GM10847 (cell line): ENCODE results near the gene MAN2A1.

Source experiments
- POLR2A ChIP-seq: IDR thresholded peaks from 2 replicates; pipeline ENCODE4 v1.6.1; 2011; ENCODE audit not compliant: insufficient read length; ENCODE audit errors: extremely low read depth

MAN2A1 gene

DNA sequence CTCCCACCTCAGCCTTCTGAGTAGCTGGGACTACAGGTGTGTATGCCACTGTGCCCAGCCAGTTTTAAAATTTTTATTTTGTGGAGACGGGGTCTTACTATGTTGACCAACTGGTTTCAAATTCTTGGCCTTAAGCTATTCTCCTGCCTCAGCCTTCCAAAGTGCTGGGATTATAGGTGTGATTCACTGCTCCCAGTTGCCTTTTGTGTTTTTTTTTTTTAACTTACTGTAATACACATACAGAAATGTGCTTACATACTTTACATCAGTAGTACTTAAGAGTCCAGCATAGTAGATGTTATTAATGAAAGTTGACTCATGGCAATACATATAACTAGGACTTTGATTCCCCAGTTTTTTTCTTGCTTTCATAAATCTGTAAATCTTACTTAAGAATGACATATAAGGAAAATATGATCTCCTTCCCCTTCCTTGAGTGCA, 4.7 kb downstream of the MAN2A1 start:
- TF ChIP-seq POLR2A, result no peak

DNA sequence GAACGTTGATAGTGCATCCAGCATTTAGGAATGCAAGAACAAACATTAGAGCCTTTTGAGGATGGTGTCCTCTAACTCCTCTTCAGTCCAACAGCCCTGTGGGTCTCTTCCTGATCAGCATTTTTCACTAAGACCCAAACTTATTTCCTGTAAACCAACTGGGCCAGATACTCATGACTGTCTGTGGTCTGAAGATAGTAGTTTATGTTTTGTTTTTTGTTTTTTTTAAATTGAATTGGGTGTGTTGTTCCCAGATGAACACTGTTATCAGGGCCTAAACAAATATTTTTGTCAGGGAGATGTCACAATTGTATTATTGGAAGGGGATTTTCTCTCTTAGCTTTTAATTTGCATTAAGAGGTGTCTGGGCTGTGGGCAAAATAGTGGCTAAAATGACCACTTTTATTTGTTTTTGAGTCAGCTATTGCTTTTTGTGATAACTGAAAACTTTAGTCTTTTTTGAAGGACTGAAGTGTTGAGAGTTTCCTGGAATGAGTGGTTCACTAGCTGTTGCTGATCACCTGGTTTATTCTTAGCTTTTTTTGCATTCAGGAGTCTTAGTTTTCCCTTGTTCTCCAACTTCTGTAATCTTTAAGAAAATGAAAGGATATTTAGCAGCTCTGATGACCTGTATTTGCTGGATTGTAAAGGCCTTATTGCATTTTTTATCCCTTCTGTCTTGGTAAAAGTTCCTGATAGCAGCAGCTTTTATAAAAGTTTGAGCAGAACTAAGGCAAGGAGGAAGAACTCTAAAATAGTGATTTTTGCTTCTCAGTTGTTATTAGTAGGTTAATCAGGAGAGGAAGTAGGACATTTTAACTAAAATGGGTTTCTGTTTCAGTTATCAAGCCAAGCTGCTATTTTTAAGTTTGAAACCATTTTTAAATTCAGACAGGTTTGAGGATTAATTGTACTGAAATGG, 5.5 kb downstream of the MAN2A1 start:
- TF ChIP-seq POLR2A, result no peak

DNA sequence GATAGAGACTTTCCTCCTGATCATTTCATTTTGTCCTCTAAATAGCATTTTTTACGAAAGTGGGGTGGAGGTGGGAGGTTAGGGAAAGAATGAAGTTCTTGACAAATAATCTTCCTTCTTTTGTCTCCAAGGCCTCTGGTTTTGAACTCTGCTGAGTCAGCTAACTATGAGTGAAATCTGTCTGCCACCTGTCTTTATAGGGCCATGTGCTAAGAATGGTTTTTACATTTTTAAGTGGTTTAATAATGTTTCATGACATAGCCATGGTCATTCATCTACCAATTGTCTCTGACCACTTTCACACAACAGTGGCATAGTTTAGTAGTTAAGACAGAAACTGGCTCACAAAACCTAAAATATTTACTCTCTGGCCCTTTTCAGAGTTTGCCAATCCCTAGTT, 7.6 kb downstream of the MAN2A1 start:
- TF ChIP-seq POLR2A, result no peak

DNA sequence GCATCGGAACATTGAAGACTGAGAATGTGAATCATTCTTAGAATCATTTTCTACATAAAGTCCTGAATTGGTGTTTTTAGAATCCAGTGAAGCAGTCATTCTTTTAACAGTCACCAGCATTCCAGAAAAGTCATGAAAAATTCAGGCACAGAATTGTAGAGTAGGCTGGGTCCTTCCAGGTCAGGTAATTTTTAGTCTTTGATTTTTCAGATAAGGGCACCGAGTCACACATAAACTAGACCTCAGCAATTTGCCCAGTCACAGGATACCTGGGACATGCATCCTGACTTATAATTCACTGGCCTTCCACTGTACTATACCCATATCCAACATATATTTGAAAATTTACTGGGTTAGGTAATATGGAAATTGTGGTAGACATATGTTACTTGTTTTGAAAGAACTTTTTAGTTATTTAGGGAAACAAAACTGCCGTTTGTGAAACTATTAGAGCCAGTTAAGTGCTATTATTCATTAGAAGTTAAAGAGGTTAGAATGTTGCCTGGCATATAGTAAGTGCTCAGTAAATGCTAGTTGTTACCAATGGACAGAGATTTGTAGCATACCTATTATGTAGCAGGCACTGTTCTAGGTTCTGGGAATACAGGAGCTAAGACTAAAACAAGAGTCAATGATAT, 10.9 kb downstream of the MAN2A1 start:
- no peak for TF ChIP-seq POLR2A

DNA sequence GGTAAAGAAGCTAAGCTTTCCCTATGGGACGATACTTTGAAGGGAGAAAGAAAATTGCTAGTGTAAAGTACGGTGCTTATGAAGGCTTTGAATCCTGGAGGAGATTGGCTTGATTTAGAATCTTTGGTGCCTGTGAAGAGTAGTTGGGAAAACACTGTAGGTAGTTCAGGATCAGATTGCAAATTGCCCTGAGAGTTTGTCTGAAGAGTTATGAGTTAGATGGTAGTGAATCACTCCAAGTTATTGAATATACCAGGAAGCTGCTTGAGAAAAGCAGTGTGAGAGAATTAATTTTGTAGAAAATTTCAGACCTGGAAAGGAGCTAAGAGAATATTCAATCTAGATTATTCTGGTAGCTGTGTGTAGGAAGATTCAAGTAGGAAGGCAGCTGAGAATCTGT, 11.5 kb downstream of the MAN2A1 start:
- no peak for TF ChIP-seq POLR2A

DNA sequence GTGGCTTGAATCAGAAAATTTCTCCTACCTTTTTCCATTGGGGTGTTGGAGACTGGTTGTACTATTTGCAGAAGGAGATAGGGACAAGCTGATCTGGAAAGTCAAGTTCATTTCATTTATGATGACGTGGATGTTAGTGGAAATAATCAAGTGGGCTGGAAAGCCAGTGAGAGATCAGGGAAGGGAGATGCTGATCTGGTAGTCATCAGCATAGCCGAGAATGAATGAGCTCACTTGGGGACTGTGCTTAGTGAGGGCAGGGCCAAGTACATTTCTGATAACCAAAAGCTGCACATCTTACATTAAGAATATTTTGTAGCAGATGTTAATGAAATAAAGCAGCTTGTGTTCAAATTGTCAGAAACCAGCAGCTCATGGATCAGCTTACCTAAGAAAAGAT, 12.1 kb downstream of the MAN2A1 start:
- no peak for TF ChIP-seq POLR2A

DNA sequence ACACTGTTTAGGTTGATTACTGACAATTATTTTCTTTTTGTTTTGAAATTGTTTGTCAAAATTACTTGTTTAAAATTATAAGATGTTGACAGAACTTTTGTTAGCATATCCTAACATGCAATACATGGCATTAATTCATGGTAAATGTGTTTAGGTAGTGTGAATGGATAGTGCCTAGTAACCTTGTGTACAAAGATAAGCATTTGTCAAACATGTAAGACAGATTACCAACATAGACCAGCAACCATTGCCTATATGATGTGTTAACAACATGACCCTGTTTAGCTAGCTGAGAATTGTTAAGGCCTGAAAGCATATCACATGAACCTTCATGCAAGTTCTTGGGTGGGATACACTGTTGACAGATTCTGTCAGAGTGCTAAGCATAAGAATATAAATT, 13.4 kb downstream of the MAN2A1 start:
- TF ChIP-seq POLR2A, result no peak

DNA sequence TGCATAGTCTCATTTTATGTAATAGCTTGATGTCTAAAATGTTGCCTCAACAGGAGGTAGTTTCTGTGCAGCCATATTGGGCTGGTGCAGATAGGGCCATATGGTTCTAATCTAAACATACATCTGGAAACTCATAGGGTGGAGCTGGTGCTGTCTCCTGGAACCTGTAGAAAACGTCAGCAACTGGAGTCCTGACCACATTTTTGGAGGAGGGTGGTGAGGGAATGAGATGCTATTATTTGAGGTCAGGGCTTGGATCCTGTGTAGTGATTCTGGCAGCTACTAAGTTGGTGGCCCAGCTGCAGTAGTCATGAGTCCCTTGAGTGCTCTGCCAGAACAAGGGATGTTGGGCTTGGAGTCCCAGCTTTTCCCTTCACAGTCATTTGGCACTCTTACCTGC, 14.1 kb downstream of the MAN2A1 start:
- no peak for TF ChIP-seq POLR2A

DNA sequence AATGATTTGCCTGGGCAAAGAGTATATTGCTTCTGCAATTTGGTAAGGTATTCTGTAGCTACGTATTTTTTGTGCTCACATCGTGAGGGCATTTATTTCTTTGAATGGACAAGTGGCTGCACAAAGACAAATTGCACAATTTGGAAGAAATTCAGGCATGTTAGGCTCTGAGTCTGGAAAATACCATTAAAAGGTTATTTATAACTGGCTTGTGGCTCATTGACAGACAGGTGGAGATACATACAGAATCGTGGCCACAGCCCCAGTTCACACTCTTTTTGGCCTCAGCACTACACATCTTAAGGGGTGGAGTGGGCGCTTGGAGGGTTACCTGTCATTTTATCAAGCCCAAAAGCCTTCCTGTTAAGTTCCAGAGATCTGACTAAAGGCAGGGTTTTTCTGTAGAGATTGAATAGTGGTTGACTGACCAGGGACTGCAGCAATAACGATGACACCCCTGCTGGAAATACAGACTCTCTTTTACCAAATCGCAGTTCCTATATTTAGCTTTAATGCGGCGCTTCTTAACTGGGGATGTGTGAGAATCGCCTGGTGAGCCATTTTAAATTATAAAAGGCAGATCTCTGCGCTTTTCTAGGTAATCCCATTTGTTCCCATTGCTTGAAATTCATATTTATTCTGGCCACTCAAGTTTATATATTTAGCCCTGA, 14.7 kb downstream of the MAN2A1 start:
- no peak for TF ChIP-seq POLR2A

DNA sequence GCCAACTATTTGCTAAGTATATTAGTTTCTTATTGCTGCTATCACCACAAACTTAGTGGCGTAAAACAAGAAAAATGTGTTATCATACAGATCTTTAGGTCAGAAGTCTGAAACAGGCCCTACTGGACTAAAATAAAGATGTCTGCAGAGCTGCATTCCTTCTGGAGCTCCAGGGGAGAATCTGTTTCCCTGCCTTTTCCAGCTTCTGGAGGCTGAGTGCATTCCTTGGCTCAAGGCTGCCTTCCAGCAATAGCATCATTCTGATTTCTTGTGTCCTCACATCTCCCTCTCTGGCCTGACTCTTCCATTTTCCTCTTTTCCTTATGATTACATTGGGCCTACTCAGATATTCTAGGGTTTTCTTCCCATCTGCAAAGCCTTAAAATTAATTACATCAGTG, 15.9 kb downstream of the MAN2A1 start:
- no peak for TF ChIP-seq POLR2A

DNA sequence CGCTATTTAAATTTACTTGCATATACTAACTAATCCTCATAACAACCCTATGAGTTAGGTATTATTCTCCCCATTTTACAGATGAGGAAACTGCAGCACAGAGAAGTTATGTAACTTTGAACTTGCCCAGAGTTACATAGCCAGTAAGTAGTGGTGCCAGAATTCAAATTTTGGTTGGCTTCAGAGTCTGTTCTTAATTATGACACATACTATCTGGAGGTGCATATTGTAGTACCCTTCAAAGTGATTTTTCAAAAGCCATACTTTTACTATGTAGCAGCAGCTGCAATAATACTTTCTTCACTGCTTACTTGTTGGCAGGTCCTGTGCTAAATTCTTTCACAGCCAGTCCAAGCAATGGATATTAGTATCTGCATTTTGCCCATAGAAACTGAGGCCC, 16.4 kb downstream of the MAN2A1 start:
- no peak for TF ChIP-seq POLR2A

DNA sequence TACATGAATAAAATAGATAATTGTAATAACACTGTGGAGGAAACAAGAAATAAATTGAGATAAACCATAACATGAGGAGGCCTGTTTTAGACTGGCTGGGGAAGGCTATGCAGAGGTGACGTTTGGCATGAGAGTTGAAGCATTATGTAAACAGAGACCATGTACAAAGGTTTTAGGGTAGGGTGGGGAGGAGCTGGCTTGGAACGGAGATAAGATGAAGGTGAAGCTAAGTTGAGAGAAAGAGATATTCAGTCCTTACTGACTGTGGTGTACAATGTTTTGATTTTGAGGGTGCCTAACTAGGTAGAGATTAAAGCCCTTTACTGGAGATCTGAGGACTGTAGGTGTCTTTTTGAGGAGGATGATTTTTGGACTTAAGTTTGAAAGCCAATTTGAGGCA, 17.8 kb downstream of the MAN2A1 start:
- TF ChIP-seq POLR2A, result no peak

DNA sequence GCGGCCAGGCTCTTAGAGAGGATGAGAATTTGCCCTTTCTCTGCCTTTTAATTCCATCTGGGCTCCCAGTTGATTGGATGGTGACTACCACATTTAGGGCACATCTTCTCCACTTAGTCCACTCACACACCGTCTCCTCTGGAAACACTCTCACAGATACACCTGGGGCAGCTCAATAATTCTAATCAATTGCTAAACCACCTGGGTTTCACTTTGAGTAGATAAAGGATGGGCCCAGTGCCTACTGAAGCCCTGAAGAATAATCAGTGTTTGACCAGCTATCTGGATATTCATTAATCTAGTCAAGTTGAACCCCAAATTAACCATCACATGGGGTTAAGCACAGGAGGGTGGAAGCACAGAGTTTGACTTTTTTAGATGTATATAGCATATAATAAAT, 19.1 kb downstream of the MAN2A1 start:
- no peak for TF ChIP-seq POLR2A

DNA sequence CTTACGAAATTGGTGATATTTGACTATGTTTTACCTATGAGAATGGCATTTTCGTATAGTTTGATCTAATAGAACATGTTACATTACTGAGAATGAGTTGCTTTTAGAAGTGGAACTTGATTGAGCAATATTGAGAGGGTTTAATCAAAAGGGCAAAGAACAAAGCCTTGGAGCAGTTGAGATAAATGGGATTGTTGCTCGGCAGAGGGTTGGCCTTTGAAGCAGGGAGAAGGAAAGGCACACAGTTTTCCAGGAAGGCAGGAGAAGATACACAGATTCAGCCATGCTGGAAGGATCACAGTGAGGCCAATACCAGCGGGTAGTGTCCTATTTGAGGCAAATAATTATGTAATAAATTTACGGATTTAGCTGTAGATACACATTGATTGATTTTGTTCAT, 19.5 kb downstream of the MAN2A1 start:
- TF ChIP-seq POLR2A, result no peak

DNA sequence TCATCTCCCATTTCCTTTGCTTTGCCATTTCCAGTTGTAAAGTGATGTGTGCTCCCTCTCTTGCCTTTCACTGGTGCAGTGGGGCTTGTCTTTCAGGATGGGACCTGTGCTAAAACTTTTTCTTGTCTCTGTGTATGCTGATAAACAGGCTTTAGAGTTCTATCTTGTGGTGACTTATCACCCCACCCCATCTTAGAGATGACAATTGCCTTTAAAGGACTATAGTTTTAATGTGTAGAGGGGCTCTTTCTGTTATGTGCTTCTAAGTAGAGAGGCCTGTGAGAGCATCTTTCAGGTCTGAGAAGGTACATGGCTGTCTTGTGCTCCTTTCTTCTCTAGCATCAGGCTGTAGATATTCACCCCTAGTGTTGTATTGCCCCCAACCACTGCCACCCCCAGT, 21.9 kb downstream of the MAN2A1 start:
- no peak for TF ChIP-seq POLR2A

DNA sequence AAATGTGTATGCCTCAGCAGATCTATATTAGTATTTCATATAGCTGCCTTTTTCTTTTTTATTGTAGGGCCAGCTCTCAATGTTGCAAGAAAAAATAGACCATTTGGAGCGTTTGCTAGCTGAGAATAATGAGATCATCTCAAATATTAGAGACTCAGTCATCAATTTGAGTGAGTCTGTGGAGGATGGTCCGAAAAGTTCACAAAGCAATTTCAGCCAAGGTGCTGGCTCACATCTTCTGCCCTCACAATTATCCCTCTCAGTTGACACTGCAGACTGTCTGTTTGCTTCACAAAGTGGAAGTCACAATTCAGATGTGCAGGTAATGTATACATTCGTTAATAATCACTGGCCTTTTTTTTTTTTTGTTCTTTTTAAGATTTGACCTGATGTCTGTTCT, 23.7 kb downstream of the MAN2A1 start:
- no peak for TF ChIP-seq POLR2A

DNA sequence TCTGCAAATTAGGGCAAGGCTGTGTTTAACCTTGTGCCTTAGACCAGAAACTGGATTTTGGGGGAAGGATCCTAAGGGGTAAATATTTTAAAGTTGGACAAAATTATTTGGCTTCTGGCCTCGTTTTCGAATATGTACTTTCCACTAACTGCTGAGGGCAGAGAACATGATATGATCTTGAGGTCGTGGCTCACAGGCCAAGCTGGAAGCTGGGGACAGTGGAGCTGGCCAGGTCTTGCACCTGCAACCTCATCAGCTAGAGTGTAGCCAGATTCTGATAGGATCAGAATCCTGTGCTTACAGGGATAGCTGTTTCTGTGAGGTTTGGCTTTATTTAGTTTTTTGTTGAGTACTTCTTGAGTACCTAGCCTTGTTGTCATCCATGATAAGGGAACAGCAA, 24.9 kb downstream of the MAN2A1 start:
- TF ChIP-seq POLR2A, result no peak

DNA sequence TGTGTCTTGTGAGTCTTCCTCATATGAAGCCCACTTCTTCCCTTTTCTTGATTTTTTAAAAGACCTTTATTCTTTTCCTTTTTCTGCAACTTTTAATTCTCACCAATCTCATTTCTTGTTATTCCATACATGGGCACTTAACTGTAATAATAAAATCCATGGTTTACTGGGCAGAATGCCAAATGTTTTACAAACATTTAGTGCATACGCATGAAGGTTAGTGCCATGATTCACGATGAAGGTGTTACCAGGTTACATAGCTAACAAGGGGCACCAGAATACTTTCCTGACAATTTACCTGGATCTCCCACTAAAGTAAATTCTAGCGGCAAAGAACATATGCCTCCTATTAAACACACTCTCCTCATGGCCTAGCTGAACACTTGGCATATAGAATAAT, 28.5 kb downstream of the MAN2A1 start:
- no peak for TF ChIP-seq POLR2A
